ENCODE data around the gene CAP1.

GRCh38 chr1:40047769-40048168 is 7.2 kb downstream of the CAP1 start:
- no peak for TF ChIP-seq CTCF (IDR thresholded peaks at IDR 0.05 in 8 of 11, conservative IDR thresholded peaks at IDR 0.05 in 3 of 11)
- TF ChIP-seq POLR2A (IDR thresholded peaks at IDR 0.05): no peak
